Measurements from ENCODE around the gene SLC22A3.
"Not testable (repeated sequence)": the region's sequence is repeated elsewhere in the genome, so short reads cannot be mapped to it uniquely, and the experiment has no call there.

SLC22A3 gene

GRCh38 chr6:160365117-160365516 lies 16.9 kb downstream of the SLC22A3 start:
- Histone ChIP-seq H3K4me1 (ENCODE audit: insufficient read depth, low read length) (no peaks in the 10 kb centered on the region), H3K9me3 (ENCODE audit: low read length) (no peaks in the 10 kb centered on the region), H3K4me3 (ENCODE audit: low read length) (no peak overlapping the region), H2AFZ (ENCODE audit: low read depth, low read length) (no peak overlapping the region), H3K36me3 (ENCODE audit: insufficient read depth, low read length) (no peaks in the 10 kb centered on the region), H3K27me3 (ENCODE audit: insufficient read depth, low read length) (peaks cover 9% of the 10 kb centered on the region)

- no peak overlapping the region for H2AFZ ChIP-seq (ENCODE audit: low read depth, low read length)
- H3K9me3 ChIP-seq (ENCODE audit: low read length), result no peaks in the 10 kb centered on the region
- peaks cover 9% of the 10 kb centered on the region for H3K27me3 ChIP-seq (ENCODE audit: insufficient read depth, low read length)
- H3K36me3 ChIP-seq (ENCODE audit: insufficient read depth, low read length), result no peaks in the 10 kb centered on the region
- H3K4me1 ChIP-seq (ENCODE audit: insufficient read depth, low read length), result no peaks in the 10 kb centered on the region
- H3K4me3 ChIP-seq (ENCODE audit: low read length), result no peak overlapping the region
These were observed 19.8 kb downstream of the SLC22A3 start for GRCh38 chr6:160367798-160368547.

- Histone ChIP-seq H2AFZ (ENCODE audit: low read depth, low read length) (no peak overlapping the region), H3K4me3 (ENCODE audit: low read length) (no peak overlapping the region), H3K27me3 (ENCODE audit: insufficient read depth, low read length) (peaks cover 2% of the 10 kb centered on the region), H3K36me3 (ENCODE audit: insufficient read depth, low read length) (no peaks in the 10 kb centered on the region), H3K4me1 (ENCODE audit: insufficient read depth, low read length) (no peaks in the 10 kb centered on the region), H3K9me3 (ENCODE audit: low read length) (no peaks in the 10 kb centered on the region)
These were observed 20.5 kb downstream of the SLC22A3 start for GRCh38 chr6:160368670-160369069.

GRCh38 chr6:160373601-160374000 lies 25.4 kb downstream of the SLC22A3 start:
- H2AFZ ChIP-seq (ENCODE audit: low read depth, low read length); H3K27me3 ChIP-seq (ENCODE audit: insufficient read depth, low read length); H3K4me3 ChIP-seq (ENCODE audit: low read length); H3K36me3 ChIP-seq (ENCODE audit: insufficient read depth, low read length); H3K9me3 ChIP-seq (ENCODE audit: low read length); H3K4me1 ChIP-seq (ENCODE audit: insufficient read depth, low read length): not testable (repeated sequence)

- Histone ChIP-seq H3K4me1 (ENCODE audit: insufficient read depth, low read length) (no peaks in the 10 kb centered on the region), H3K36me3 (ENCODE audit: insufficient read depth, low read length) (no peaks in the 10 kb centered on the region), H3K27me3 (ENCODE audit: insufficient read depth, low read length) (peaks cover 3% of the 10 kb centered on the region), H3K9me3 (ENCODE audit: low read length) (no peaks in the 10 kb centered on the region), H3K4me3 (ENCODE audit: low read length) (no peak overlapping the region), H2AFZ (ENCODE audit: low read depth, low read length) (no peak overlapping the region)
These were observed 26.8 kb downstream of the SLC22A3 start for GRCh38 chr6:160374836-160375560.

GRCh38 chr6:160375561-160375949 lies 27.4 kb downstream of the SLC22A3 start:
- Histone ChIP-seq H3K36me3 (ENCODE audit: insufficient read depth, low read length) (no peaks in the 10 kb centered on the region), H2AFZ (ENCODE audit: low read depth, low read length) (no peak overlapping the region), H3K27me3 (ENCODE audit: insufficient read depth, low read length) (peaks cover 3% of the 10 kb centered on the region), H3K9me3 (ENCODE audit: low read length) (no peaks in the 10 kb centered on the region), H3K4me1 (ENCODE audit: insufficient read depth, low read length) (no peaks in the 10 kb centered on the region), H3K4me3 (ENCODE audit: low read length) (no peak overlapping the region)

- H3K36me3 ChIP-seq (ENCODE audit: insufficient read depth, low read length), result no peaks in the 10 kb centered on the region
- peaks cover 3% of the 10 kb centered on the region for H3K27me3 ChIP-seq (ENCODE audit: insufficient read depth, low read length)
- no peaks in the 10 kb centered on the region for H3K9me3 ChIP-seq (ENCODE audit: low read length)
- no peak overlapping the region for H3K4me3 ChIP-seq (ENCODE audit: low read length)
- H2AFZ ChIP-seq (ENCODE audit: low read depth, low read length), result no peak overlapping the region
- no peaks in the 10 kb centered on the region for H3K4me1 ChIP-seq (ENCODE audit: insufficient read depth, low read length)
These were observed 28.3 kb downstream of the SLC22A3 start for GRCh38 chr6:160376445-160376844.

GRCh38 chr6:160378218-160378617 lies 30.0 kb downstream of the SLC22A3 start:
- H3K9me3 ChIP-seq (ENCODE audit: low read length), result no peaks in the 10 kb centered on the region
- H3K36me3 ChIP-seq (ENCODE audit: insufficient read depth, low read length), result no peaks in the 10 kb centered on the region
- no peaks in the 10 kb centered on the region for H3K4me1 ChIP-seq (ENCODE audit: insufficient read depth, low read length)
- peaks cover 3% of the 10 kb centered on the region for H3K27me3 ChIP-seq (ENCODE audit: insufficient read depth, low read length)
- H3K4me3 ChIP-seq (ENCODE audit: low read length), result no peak overlapping the region
- no peak overlapping the region for H2AFZ ChIP-seq (ENCODE audit: low read depth, low read length)

GRCh38 chr6:160378882-160379281 lies 30.7 kb downstream of the SLC22A3 start:
- no peak overlapping the region for H3K4me3 ChIP-seq (ENCODE audit: low read length)
- no peaks in the 10 kb centered on the region for H3K9me3 ChIP-seq (ENCODE audit: low read length)
- no peaks in the 10 kb centered on the region for H3K4me1 ChIP-seq (ENCODE audit: insufficient read depth, low read length)
- H2AFZ ChIP-seq (ENCODE audit: low read depth, low read length), result no peak overlapping the region
- no peaks in the 10 kb centered on the region for H3K36me3 ChIP-seq (ENCODE audit: insufficient read depth, low read length)
- H3K27me3 ChIP-seq (ENCODE audit: insufficient read depth, low read length), result peaks cover 3% of the 10 kb centered on the region

GRCh38 chr6:160379466-160379865 lies 31.3 kb downstream of the SLC22A3 start:
- no peak overlapping the region for H3K4me3 ChIP-seq (ENCODE audit: low read length)

GRCh38 chr6:160382946-160383345 lies 34.8 kb downstream of the SLC22A3 start:
- H3K9me3 ChIP-seq (ENCODE audit: low read length), result no peaks in the 10 kb centered on the region

More at GRCh38 chr6:160379466-160379865, 31.3 kb downstream of the SLC22A3 start:
- peaks cover 5% of the 10 kb centered on the region for H3K27me3 ChIP-seq (ENCODE audit: insufficient read depth, low read length)
- no peak overlapping the region for H2AFZ ChIP-seq (ENCODE audit: low read depth, low read length)
- no peaks in the 10 kb centered on the region for H3K9me3 ChIP-seq (ENCODE audit: low read length)
- H3K36me3 ChIP-seq (ENCODE audit: insufficient read depth, low read length), result no peaks in the 10 kb centered on the region
- H3K4me1 ChIP-seq (ENCODE audit: insufficient read depth, low read length), result no peaks in the 10 kb centered on the region

GRCh38 chr6:160386869-160387530 lies 38.8 kb downstream of the SLC22A3 start:
- H3K4me1 ChIP-seq (ENCODE audit: insufficient read depth, low read length), result no peaks in the 10 kb centered on the region
- no peaks in the 10 kb centered on the region for H3K36me3 ChIP-seq (ENCODE audit: insufficient read depth, low read length)
- no peak overlapping the region for H2AFZ ChIP-seq (ENCODE audit: low read depth, low read length)
- H3K27me3 ChIP-seq (ENCODE audit: insufficient read depth, low read length), result peaks cover 3% of the 10 kb centered on the region
- H3K9me3 ChIP-seq (ENCODE audit: low read length), result no peaks in the 10 kb centered on the region
- H3K4me3 ChIP-seq (ENCODE audit: low read length), result no peak overlapping the region

More at GRCh38 chr6:160382946-160383345, 34.8 kb downstream of the SLC22A3 start:
- Histone ChIP-seq H3K4me3 (ENCODE audit: low read length) (no peak overlapping the region), H3K36me3 (ENCODE audit: insufficient read depth, low read length) (no peaks in the 10 kb centered on the region), H3K4me1 (ENCODE audit: insufficient read depth, low read length) (no peaks in the 10 kb centered on the region), H2AFZ (ENCODE audit: low read depth, low read length) (no peak overlapping the region), H3K27me3 (ENCODE audit: insufficient read depth, low read length) (peaks cover 6% of the 10 kb centered on the region)

- peaks cover 3% of the 10 kb centered on the region for H3K27me3 ChIP-seq (ENCODE audit: insufficient read depth, low read length)
- H2AFZ ChIP-seq (ENCODE audit: low read depth, low read length), result no peak overlapping the region
- H3K36me3 ChIP-seq (ENCODE audit: insufficient read depth, low read length), result no peaks in the 10 kb centered on the region
- H3K9me3 ChIP-seq (ENCODE audit: low read length), result no peaks in the 10 kb centered on the region
- H3K4me3 ChIP-seq (ENCODE audit: low read length), result no peak overlapping the region
- no peaks in the 10 kb centered on the region for H3K4me1 ChIP-seq (ENCODE audit: insufficient read depth, low read length)
These were observed 39.9 kb downstream of the SLC22A3 start for GRCh38 chr6:160387916-160388643.

Data from neuron (in vitro differentiated cells).